RWPE1 (cell line): Measurements from ENCODE around the gene C11orf24.
A peak's percentile ranks its signal among the peaks of the same experiment; 100 is the strongest.

Source experiments
- CTCF ChIA-PET: fragments of 350-600 bp; sonication (Branson Sonifier 250); formaldehyde crosslinking; extraction: SDS; loops from one replicate; lab custom pipeline; 2021; lab: Yijun Ruan, JAX
- POLR2A ChIA-PET: fragments of 400-600 bp; formaldehyde crosslinking; extraction: SDS; loops from one replicate; lab custom pipeline; 2020; ENCODE audit warnings: antibody characterized with exemption; ENCODE audit not compliant: low non-redundant PET; lab: Yijun Ruan, JAX
- DNase-seq: peaks from one replicate; pipeline ENCODE4 v3.0.0; 2012; ENCODE audit warnings: low spot score
- H3K27ac ChIP-seq: fragments of 450-650 bp; 2 replicates; pipeline ENCODE4 v1.5.1; 2017
- TF ChIP-seq, protein P1 (sequence below): fragments of 450-650 bp; conservative IDR thresholded peaks from 2 replicates; pipeline ENCODE4 v1.5.1; 2017; ENCODE audit warnings: low read depth, mild to moderate bottlenecking

Gene C11orf24

GRCh38 chr11:68266936-68267880, 4.6 kb downstream of the C11orf24 start:
- no peak for DNase-seq
- POLR2A ChIA-PET = no interaction called here
- TF ChIP-seq, protein P1, sequence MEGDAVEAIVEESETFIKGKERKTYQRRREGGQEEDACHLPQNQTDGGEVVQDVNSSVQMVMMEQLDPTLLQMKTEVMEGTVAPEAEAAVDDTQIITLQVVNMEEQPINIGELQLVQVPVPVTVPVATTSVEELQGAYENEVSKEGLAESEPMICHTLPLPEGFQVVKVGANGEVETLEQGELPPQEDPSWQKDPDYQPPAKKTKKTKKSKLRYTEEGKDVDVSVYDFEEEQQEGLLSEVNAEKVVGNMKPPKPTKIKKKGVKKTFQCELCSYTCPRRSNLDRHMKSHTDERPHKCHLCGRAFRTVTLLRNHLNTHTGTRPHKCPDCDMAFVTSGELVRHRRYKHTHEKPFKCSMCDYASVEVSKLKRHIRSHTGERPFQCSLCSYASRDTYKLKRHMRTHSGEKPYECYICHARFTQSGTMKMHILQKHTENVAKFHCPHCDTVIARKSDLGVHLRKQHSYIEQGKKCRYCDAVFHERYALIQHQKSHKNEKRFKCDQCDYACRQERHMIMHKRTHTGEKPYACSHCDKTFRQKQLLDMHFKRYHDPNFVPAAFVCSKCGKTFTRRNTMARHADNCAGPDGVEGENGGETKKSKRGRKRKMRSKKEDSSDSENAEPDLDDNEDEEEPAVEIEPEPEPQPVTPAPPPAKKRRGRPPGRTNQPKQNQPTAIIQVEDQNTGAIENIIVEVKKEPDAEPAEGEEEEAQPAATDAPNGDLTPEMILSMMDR = no peak
- H3K27ac ChIP-seq = no peak overlapping the region
- CTCF ChIA-PET = interaction anchor here (0.6 kb wide), 1 partner anchor 9 kb away, joined by 3 read pairs; no protein-coding TSS in a partner anchor

- POLR2A ChIA-PET = interaction anchor here (0.7 kb wide), 1 partner anchor 18 kb away, joined by 3 read pairs; no protein-coding TSS in a partner anchor
- TF ChIP-seq, protein P1 = no peak
- DNase-seq = no peak
- H3K27ac ChIP-seq = peak overlapping the region; percentile 4; the same call in 1 of the 2 replicates
- CTCF ChIA-PET = interaction anchor here (1.0 kb wide), 1 partner anchor 10 kb away, joined by 5 read pairs; no protein-coding TSS in a partner anchor
Observed at GRCh38 chr11:68266121-68266891, 5.5 kb downstream of the C11orf24 start.

DNA sequence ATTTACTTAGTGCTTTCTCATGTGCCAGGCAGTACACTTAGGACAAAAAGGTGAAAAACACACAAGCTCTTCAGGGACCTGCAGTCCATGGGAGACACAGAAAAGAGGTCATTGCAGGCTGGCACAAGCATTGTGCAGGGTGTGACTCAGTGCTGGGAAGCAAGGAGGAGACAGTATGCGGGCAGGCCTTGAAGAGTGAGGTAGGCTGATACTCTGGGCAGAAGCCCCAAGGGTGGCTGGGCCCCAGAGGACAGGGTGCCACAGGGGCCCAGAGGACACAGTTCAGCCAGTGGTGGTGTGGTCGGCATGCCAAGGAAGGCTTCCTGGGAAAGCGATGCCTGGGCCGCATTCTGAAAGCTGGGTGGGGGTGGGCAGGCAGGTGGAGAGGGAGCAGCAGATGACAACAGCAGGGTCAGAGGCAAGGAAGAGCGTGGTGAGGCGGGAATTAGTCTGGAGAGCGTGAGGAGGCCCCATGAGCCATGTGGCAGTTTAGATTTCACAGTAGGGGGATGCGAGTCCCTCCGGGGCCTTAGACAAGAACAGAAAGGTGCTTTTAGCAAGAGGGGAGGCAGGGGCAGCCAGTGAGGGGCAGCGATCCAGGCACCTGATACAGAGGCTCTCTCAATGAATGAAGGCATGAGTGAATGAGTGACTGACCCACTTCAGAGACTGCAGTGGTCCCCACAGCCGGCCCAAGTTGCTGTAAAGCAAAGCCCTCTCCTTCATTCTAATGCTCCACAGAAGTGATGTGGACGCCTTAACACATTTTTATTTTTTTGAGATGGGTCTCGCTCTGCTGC, 6.8 kb downstream of the C11orf24 start:
- ChIA-PET POLR2A (no interaction called here), CTCF (interaction anchor here (1.0 kb wide), 1 partner anchor 9 kb away, joined by 5 read pairs; no protein-coding TSS in a partner anchor)
- no peak overlapping the region for H3K27ac ChIP-seq
- TF ChIP-seq, protein P1 = no peak
- DNase-seq = no peak

DNA sequence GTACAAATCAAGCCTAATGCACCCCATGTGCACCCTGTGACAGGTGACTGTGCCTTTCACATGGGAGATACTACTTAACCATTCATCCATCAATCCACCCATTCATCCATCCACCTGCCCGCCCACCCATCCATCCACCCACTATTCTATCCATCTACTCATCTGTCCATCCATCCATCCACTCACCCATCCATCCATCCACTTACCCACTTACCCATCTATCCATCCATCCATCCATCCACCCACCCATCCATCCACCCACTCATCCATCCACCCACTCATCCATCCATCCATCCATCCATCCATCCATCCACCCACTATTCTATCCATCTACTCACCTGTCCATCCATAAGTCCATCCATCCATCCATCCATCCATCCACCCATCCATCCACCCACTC, 7.5 kb downstream of the C11orf24 start:
- TF ChIP-seq, protein P1 = no peak
- ChIA-PET POLR2A (no interaction called here), CTCF (no interaction called here)
- no peak overlapping the region for H3K27ac ChIP-seq
- no peak for DNase-seq

DNA sequence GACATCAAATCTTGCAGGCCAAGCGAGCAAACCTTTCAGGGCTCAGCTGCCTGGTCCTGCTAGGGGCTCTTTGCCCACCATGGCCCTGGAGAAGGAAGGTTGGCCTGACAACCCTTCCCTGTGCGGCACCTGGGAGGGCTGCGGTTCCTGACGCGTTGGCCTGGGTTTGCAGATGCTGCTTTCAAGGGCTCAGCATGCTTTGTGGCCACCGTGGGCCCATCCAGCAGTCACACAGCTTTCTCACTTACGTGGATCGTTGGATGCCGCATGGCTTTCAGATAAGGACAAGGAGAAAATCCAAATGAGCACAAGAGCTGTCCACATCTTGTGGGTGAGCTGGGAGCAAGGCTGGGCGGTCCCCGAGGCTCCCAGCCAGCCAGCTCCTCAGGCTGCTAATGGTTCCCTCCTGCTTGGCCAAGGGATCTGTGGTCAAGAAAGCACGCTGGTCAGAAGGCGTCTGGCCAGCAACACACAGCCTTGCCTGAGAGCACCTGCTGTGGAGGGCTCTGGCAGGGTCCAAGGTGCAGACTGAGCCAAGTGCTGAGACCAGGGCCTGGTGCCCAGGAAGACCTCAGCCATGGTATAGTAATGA, 8.2 kb downstream of the C11orf24 start:
- H3K27ac ChIP-seq = no peak overlapping the region
- ChIA-PET POLR2A (no interaction called here), CTCF (no interaction called here)
- TF ChIP-seq, protein P1 = no peak
- no peak for DNase-seq
